LNCaP clone FGC (cell line): ENCODE data around the gene CPVL.

Experiments
- DNase-seq: peaks from one replicate; pipeline ENCODE4 v3.0.0-alpha.2; 2011; ENCODE audit warnings: low read depth
- H3K4me3 ChIP-seq: 2 replicates; pipeline ENCODE4 v1.5.1; 2011; ENCODE audit warnings: mild to moderate bottlenecking, low read depth, low read length, control low read depth
- CTCF ChIP-seq: IDR thresholded peaks from 2 replicates; pipeline ENCODE4 v1.5.1; 2012; ENCODE audit warnings: mild to moderate bottlenecking; ENCODE audit not compliant: control insufficient read depth, insufficient read depth; ENCODE audit errors: extremely low read depth

CPVL gene

DNA sequence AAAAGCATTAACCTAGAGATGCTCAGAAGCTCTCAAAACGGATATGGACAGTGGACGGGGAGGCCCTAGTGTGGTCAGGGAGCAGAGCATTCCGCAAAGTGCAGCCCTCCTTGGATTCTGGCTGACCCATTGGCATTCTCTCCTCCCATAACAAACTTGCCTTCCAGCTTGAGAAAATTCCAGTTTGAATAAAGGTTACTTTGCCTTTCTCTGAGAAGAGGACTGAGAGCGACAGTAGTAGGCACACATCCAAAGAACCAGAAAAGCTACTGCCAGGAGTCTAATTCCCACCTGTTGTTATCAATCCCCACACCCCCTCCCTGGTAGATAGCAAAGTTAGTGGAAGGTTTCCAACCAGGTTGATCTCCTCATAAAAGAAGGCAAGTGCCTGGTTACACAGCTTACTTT, 103.5 kb downstream of the CPVL start:
- H3K4me3 ChIP-seq: no peak overlapping the region
- DNase-seq: peak; percentile 23
- no peak for TF ChIP-seq CTCF

DNA sequence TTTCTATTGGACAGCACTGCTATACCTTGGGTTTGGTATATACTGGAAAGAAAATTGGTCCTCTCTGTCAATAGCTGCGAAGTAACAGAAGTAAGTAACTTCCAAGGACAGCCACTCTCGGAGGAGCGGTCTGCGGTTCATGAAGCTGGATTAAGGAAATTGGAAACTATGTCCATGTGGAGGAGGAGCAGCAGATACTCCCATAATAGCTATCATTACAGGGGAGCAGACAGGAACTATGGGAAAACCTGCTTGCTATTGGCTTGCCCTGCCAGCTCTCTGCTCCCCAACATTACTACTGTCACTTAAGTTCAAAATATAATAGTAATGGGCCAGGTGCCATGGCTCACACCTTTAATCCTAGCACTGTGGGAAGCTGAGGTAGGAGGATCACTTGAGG, 104.3 kb downstream of the CPVL start:
- DNase-seq: no peak
- H3K4me3 ChIP-seq: no peak overlapping the region
- TF ChIP-seq CTCF: no peak

GRCh38 chr7:29040579-29040925, 105.8 kb downstream of the CPVL start:
- DNase-seq: no peak
- no peak overlapping the region for H3K4me3 ChIP-seq
- no peak for TF ChIP-seq CTCF

DNA sequence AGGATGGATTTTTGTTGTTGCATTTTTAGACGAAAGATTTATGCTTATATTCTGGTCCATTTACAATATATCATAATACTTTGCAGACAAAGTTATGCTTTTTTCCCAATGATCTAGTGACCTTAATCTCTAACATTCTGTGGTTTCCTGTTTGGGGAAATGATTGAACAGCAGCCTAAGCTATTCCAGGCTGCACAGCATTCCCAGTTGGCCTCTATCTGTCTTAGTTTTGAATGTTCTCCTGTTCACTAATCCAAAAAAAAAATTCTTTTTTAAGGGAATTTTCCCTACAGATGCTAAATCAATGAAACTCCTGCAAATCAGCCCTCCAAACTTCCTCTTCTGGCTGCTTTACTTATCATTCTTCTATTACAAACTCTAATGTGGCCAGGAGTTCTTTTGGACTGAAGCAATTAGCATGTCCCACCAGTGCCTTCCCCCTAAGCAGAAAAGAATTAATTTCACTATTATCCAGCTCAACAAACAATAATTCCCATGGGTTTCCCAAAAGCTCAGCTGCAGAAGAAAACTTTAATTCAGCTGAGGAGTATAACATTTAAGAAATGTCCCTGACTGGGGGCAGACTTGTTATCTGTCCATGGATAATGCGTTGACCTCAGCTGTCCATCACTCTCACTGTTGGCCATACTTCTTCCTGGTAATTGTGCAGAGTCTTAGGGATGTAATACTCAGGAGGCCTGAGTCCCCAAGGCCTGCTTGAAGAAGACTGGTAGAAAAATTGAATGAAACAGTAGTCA, 106.3 kb downstream of the CPVL start:
- no peak overlapping the region for H3K4me3 ChIP-seq
- no peak for TF ChIP-seq CTCF
- DNase-seq: no peak

GRCh38 chr7:29038463-29038862, 107.9 kb downstream of the CPVL start:
- no peak for TF ChIP-seq CTCF
- H3K4me3 ChIP-seq: no peak overlapping the region
- DNase-seq: no peak

- no peak for TF ChIP-seq CTCF
- no peak overlapping the region for H3K4me3 ChIP-seq
- DNase-seq: no peak
Measured at GRCh38 chr7:29035044-29035740, 111.1 kb downstream of the CPVL start.
